ENCODE measurements around the gene COX6B2.

GRCh38 chr19:55358943-55359908, 4.7 kb upstream of the COX6B2 start:
- TF ChIP-seq, protein P1, sequence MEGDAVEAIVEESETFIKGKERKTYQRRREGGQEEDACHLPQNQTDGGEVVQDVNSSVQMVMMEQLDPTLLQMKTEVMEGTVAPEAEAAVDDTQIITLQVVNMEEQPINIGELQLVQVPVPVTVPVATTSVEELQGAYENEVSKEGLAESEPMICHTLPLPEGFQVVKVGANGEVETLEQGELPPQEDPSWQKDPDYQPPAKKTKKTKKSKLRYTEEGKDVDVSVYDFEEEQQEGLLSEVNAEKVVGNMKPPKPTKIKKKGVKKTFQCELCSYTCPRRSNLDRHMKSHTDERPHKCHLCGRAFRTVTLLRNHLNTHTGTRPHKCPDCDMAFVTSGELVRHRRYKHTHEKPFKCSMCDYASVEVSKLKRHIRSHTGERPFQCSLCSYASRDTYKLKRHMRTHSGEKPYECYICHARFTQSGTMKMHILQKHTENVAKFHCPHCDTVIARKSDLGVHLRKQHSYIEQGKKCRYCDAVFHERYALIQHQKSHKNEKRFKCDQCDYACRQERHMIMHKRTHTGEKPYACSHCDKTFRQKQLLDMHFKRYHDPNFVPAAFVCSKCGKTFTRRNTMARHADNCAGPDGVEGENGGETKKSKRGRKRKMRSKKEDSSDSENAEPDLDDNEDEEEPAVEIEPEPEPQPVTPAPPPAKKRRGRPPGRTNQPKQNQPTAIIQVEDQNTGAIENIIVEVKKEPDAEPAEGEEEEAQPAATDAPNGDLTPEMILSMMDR (tag by site-specific recombination; IDR thresholded peaks at IDR 0.05), result no peak
- TF ChIP-seq ZNF24 (tag by site-specific recombination; IDR thresholded peaks at IDR 0.05) (no peak), ZNF2 (tag by site-specific recombination; IDR thresholded peaks at IDR 0.05) (no peak), OVOL3 (tag by site-specific recombination; IDR thresholded peaks at IDR 0.05) (no peak), ZNF791 (tag by site-specific recombination; IDR thresholded peaks at IDR 0.05) (no peak), ZNF521 (tag by site-specific recombination; IDR thresholded peaks at IDR 0.05) (no peak), ZNF140 (tag by site-specific recombination; IDR thresholded peaks at IDR 0.05) (no peak), YY1 (tag by site-specific recombination; IDR thresholded peaks at IDR 0.05) (no peak), ZIC2 (tag by site-specific recombination; IDR thresholded peaks at IDR 0.05) (no peak), ZEB2 (tag by site-specific recombination; IDR thresholded peaks at IDR 0.05) (no peak)

Data from HEK293 (cell line).